ENCODE measurements around the gene CACNA1S. TPM values are rescaled to one million over a fixed set of nuclear protein-coding genes. Genes with fewer than 3 reads are reported as not detected.

CACNA1S gene
- total and polyA plus RNA-seq, 2 of the 4 experiments (the other 2 are of a cell fraction), result not detected

- Histone ChIP-seq H3K27ac (ENCODE audit: insufficient read depth, low read length) (no peak overlapping the region), H3K14ac (replicated peaks; ENCODE audit: low read depth, low read length) (no peak overlapping the region), H3K56ac (ENCODE audit: extremely low read depth, insufficient read depth, low read length) (no peak overlapping the region), H3K9me3 (ENCODE audit: control insufficient read depth, insufficient read depth, low read length) (no peaks in the 10 kb centered on the region), H2BK5ac (ENCODE audit: low read depth, low read length, poor library complexity, severe bottlenecking) (no peak overlapping the region), H2AK5ac (ENCODE audit: low read depth, low read length) (no peak overlapping the region), H3K27me3 (ENCODE audit: control insufficient read depth, insufficient read depth, low read length) (peaks cover 6% of the 10 kb centered on the region; the same call in 1 of the 2 replicates), H3K4me3 (ENCODE audit: insufficient read depth, low read depth, low read length) (no peak overlapping the region), H3K4me1 (ENCODE audit: control insufficient read depth, insufficient read depth, low read length) (no peaks in the 10 kb centered on the region), H2BK15ac (ENCODE audit: low read depth, low read length) (no peak overlapping the region), H4K91ac (ENCODE audit: insufficient read depth, low read depth, low read length) (no peak overlapping the region), H4K20me1 (ENCODE audit: insufficient read depth, low read length) (no peaks in the 10 kb centered on the region), H2BK120ac (ENCODE audit: low read depth, low read length) (no peak overlapping the region), H3K36me3 (ENCODE audit: control insufficient read depth, insufficient read depth, low read length) (no peaks in the 10 kb centered on the region; the same call in 1 of the 2 replicates), H3K18ac (ENCODE audit: low read depth, low read length) (no peak overlapping the region), H3K9me1 (ENCODE audit: insufficient read depth, low read length) (no peaks in the 10 kb centered on the region), H3K9ac (ENCODE audit: low read depth, low read length) (no peak overlapping the region), H2AK9ac (replicated peaks; ENCODE audit: low read depth, low read length, poor library complexity) (no peak overlapping the region), H4K5ac (ENCODE audit: low read depth, low read length) (no peak overlapping the region), H2AFZ (replicated peaks; ENCODE audit: low read length, poor library complexity) (no peak overlapping the region), H3K4me2 (ENCODE audit: low read depth, low read length) (no peak overlapping the region), H3K4ac (ENCODE audit: low read depth, low read length) (no peak overlapping the region), H3K79me1 (ENCODE audit: low read depth in 1 of 2, low read length in 2 of 2) (no peaks in the 10 kb centered on the region), H2BK20ac (ENCODE audit: low read depth, low read length) (no peak overlapping the region), H4K8ac (ENCODE audit: low read depth in 2 of 2, low read length in 2 of 2) (no peak overlapping the region), H3K23ac (ENCODE audit: low read depth, low read length) (no peak overlapping the region)
- intact Hi-C loops (cut with micrococcal nuclease) (no loop called here), dilution Hi-C loops (cut with HindIII; ENCODE audit: low sequenced_read_pairs, unreplicated experiment) (no loop called here), in situ Hi-C loops (cut with MboI; ENCODE audit: low sequenced_read_pairs) (no loop called here)
- CTCF ChIA-PET, result no interaction called here
- no peak for ATAC-seq (ENCODE audit: low read depth)
- no TSS peak for BruUV-seq (replicated peaks)
- TF ChIP-seq MAFK (IDR thresholded peaks at IDR 0.05; ENCODE audit: low read depth, low read length) (no peak), CHD1 (IDR thresholded peaks at IDR 0.05; ENCODE audit: low read depth, low read length) (no peak), RAD21 (IDR thresholded peaks at IDR 0.05; ENCODE audit: low read length) (no peak), CEBPB (IDR thresholded peaks at IDR 0.05; ENCODE audit: low read depth, low read length) (no peak), MXI1 (IDR thresholded peaks at IDR 0.05; ENCODE audit: borderline replicate concordance, low read depth, low read length) (no peak), MAZ (IDR thresholded peaks at IDR 0.05; ENCODE audit: borderline replicate concordance, low read depth, low read length) (no peak), POLR2A (IDR thresholded peaks at IDR 0.05; ENCODE audit: low read depth, low read length) (no peak), CTCF (conservative IDR thresholded peaks at IDR 0.05; ENCODE audit: low read depth, low read length) (no peak), ELK1 (IDR thresholded peaks at IDR 0.05; ENCODE audit: borderline replicate concordance, low read depth, low read length) (no peak), SMC3 (IDR thresholded peaks at IDR 0.05; ENCODE audit: low read depth, low read length) (no peak), USF2 (IDR thresholded peaks at IDR 0.05; ENCODE audit: low read depth, low read length) (no peak), FOS (IDR thresholded peaks at IDR 0.05; ENCODE audit: low read depth, low read length) (no peak), NFE2L2 (IDR thresholded peaks at IDR 0.05; ENCODE audit: low read depth, low read length) (no peak), BHLHE40 (IDR thresholded peaks at IDR 0.05; ENCODE audit: low read depth, low read length) (no peak), RFX5 (IDR thresholded peaks at IDR 0.05; ENCODE audit: low read depth, low read length) (no peak), RCOR1 (IDR thresholded peaks at IDR 0.05; ENCODE audit: insufficient replicate concordance, low read length) (no peak)
- POLR2A ChIA-PET (ENCODE audit: unreplicated experiment), result no interaction called here
- DNase-seq, result no peak
- WGBS, 2 experiments (ENCODE audit: extremely low coverage in 2 of 2, insufficient read length in 1 of 2), result 33% methylated on average over 1 of the region's 1 CpG; no CpG with 5 or more reads in 1 of the 2 experiments
Measured at GRCh38 chr1:201002510-201002909, 109.7 kb downstream of the CACNA1S start.

Measured in IMR-90 (cell line).